ENCODE data around the gene LTBP3.

Gene LTBP3

DNA sequence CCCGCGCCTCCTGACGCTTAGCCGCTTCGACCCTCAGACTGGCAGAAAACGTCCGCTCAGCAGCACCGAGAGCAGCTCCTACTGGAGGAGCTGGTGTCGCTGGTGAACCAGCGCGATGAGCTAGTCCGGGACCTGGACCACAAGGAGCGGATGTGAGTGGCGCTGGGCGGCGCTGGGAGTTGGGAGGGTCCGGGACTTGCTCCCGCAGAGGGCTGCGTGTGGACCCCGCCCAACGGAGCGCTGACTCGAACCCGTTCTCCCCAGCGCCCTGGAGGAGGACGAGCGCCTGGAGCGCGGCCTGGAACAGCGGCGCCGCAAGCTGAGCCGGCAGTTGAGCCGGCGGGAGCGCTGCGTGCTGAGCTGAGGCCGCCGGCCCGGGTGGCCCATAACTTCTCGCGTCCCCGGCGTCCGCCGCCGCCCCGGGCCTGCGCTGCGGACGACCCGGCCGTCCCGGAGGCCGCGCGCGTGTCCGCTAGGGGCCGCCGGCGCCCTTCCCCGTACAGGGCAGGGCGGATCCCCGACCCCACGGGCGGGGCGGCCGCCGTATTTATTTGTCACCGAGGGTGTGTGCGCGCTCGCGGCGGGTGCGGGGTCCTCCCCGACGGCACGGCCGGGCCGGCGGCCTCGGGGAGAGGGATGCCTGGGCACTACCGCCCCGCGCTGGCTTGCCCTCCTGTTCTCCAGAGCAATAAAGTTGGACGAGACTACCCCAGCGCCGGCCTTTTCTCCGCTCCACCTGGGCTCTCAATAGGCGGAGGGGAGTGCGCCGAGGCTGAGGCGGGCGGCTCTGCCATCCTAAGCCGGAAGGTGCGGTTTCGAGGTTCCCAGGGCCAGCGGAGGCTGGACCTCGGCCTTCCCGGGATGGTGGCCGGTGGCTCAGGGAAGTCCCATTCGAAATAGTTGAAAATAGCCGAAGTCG lies 34.0 kb upstream of the LTBP3 start:
- no peak overlapping the region for H3K4me3 ChIP-seq (ENCODE audit: low read depth, low read length)
- no peaks in the 10 kb centered on the region for H3K9me3 ChIP-seq (ENCODE audit: control insufficient read depth, insufficient read depth, low read depth, low read length)
- H3K36me3 ChIP-seq (ENCODE audit: control insufficient read depth in 2 of 2, insufficient read depth in 1 of 2, low read length in 2 of 2), result no peaks in the 10 kb centered on the region
- no peaks in the 10 kb centered on the region for H3K4me1 ChIP-seq (ENCODE audit: control insufficient read depth, insufficient read depth, low read length)
- ChIA-PET CTCF (interaction anchor here (0.6 to 4.1 kb wide), 13 partner anchors 10 to 325 kb away, joined by 3 to 46 read pairs (median 6); partner anchors contain the start of genes FAM89B, MAP3K11, PCNX3 and SCYL1), POLR2A (interaction anchor here (0.6 to 2.0 kb wide), 8 partner anchors 8 to 654 kb away, joined by 3 to 8 read pairs (median 4); partner anchors contain the start of genes FAM89B and PCNX3)
- H3K27ac ChIP-seq (ENCODE audit: extremely low read depth, low read depth, low read length), result no peak overlapping the region
- no peak for TF ChIP-seq GLI2 (tag by site-specific recombination; IDR thresholded peaks at IDR 0.05; ENCODE audit: borderline replicate concordance, low read depth)
- TF ChIP-seq ZNF350 (tag by site-specific recombination; IDR thresholded peaks at IDR 0.05), result no peak
- no peak for TF ChIP-seq ZNF488 (tag by site-specific recombination; IDR thresholded peaks at IDR 0.05)
- no peak for TF ChIP-seq ZNF404 (tag by site-specific recombination; IDR thresholded peaks at IDR 0.05)
- no peak for TF ChIP-seq ZBTB8A (tag by site-specific recombination; IDR thresholded peaks at IDR 0.05)
- no peak for TF ChIP-seq OVOL3 (tag by site-specific recombination; IDR thresholded peaks at IDR 0.05)
- 0 out of 2 replicates have a peak, but pooled peaks have one; percentile 13 for TF ChIP-seq ZNF341 (tag by site-specific recombination; IDR thresholded peaks at IDR 0.05; ENCODE audit: low read depth)
- TF ChIP-seq KLF1 (tag by site-specific recombination; IDR thresholded peaks at IDR 0.05), result peak; percentile 82; the same call in 1 of the 2 replicates
- TF ChIP-seq ZNF529 (tag by site-specific recombination; IDR thresholded peaks at IDR 0.05; ENCODE audit: insufficient replicate concordance), result no peak
- no peak for TF ChIP-seq ZNF211 (tag by site-specific recombination; IDR thresholded peaks at IDR 0.05; ENCODE audit: low read depth)
- TF ChIP-seq, protein P1, sequence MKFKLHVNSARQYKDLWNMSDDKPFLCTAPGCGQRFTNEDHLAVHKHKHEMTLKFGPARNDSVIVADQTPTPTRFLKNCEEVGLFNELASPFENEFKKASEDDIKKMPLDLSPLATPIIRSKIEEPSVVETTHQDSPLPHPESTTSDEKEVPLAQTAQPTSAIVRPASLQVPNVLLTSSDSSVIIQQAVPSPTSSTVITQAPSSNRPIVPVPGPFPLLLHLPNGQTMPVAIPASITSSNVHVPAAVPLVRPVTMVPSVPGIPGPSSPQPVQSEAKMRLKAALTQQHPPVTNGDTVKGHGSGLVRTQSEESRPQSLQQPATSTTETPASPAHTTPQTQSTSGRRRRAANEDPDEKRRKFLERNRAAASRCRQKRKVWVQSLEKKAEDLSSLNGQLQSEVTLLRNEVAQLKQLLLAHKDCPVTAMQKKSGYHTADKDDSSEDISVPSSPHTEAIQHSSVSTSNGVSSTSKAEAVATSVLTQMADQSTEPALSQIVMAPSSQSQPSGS (tag by site-specific recombination; IDR thresholded peaks at IDR 0.05; ENCODE audit: low read depth), result no peak
- TF ChIP-seq SP2 (tag by site-specific recombination; IDR thresholded peaks at IDR 0.05), result peak; percentile 43
- no peak for TF ChIP-seq ZSCAN16 (tag by site-specific recombination; IDR thresholded peaks at IDR 0.05)
- TF ChIP-seq ZNF423 (tag by site-specific recombination; IDR thresholded peaks at IDR 0.05), result no peak
- TF ChIP-seq ZBTB11 (tag by site-specific recombination; conservative IDR thresholded peaks at IDR 0.05; ENCODE audit: low read depth), result no peak
- no peak for TF ChIP-seq ZNF791 (tag by site-specific recombination; IDR thresholded peaks at IDR 0.05)
- TF ChIP-seq ZNF112 (tag by site-specific recombination; IDR thresholded peaks at IDR 0.05), result no peak
- no peak for TF ChIP-seq ZNF24 (tag by site-specific recombination; IDR thresholded peaks at IDR 0.05)
- TF ChIP-seq PRDM2 (tag by site-specific recombination; IDR thresholded peaks at IDR 0.05; ENCODE audit: borderline replicate concordance), result no peak
- TF ChIP-seq HOXD13 (CRISPR knock-in tag; IDR thresholded peaks at IDR 0.05; ENCODE audit: borderline replicate concordance), result no peak
- no peak for TF ChIP-seq ZNF266 (tag by site-specific recombination; IDR thresholded peaks at IDR 0.05; ENCODE audit: low read depth)
- TF ChIP-seq, protein P2, sequence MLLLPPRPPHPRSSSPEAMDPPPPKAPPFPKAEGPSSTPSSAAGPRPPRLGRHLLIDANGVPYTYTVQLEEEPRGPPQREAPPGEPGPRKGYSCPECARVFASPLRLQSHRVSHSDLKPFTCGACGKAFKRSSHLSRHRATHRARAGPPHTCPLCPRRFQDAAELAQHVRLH (tag by site-specific recombination; IDR thresholded peaks at IDR 0.05), result no peak
- no peak for TF ChIP-seq GLIS1 (tag by site-specific recombination; IDR thresholded peaks at IDR 0.05)

Measured in HEK293 (cell line).